HG03196 (cell line): ENCODE measurements around the gene PTPN4.

ENCODE experiments used
- ATAC-seq: cut with Tn5 transposase; IDR thresholded peaks from one replicate; pipeline ENCODE4 v1.9.1; 2021; ENCODE audit not compliant: unreplicated experiment

Gene PTPN4

DNA sequence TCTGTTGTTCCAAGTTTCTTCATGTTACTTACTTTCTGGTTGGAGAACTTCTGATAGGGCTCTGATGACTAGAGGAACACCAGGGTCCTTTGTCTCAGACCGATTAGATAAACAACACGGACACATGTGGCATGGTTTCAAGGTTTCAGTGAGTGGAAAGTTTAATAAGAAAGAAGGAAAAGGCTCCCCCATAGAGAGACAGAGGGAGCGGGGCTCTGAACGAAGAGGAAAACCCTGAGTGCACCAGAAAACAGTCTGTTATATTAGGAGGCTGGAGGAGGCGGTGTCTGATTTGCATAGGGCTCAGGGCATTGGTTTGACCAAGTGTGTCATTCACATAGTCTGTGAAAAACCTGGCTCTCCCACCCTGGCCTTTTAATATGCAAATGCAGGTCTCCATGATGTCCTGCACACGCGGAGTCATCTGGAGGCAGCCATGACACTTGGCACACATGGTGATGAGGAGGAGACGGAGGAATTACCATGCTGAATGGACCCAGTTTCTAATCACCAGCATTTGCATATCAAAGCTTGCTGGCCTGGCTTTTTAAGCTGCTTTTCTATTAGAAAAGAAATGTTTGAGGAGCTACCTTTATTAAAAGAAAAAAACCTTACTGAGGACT, 94.2 kb downstream of the PTPN4 start:
- no peak for ATAC-seq

DNA sequence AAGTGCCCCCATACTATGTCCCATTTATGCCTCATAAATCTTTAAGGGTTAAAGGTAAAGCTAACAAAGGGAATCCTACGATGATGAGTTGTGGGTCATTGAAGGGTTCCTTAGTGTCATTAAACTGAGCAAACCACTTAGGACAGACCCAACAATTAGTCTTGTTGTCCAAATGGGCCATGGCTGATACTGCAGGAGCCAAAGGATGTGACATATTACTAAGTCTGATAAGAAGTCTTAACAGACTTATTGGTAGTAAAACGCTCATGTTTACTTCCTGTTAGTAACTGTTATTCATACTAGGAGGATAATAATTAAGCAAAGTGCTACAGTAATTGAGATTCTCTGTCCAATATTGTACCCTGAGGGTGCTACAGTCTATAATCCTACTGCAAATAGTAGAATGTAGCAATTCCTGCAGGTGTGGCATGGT, 96.8 kb downstream of the PTPN4 start:
- no peak for ATAC-seq

DNA sequence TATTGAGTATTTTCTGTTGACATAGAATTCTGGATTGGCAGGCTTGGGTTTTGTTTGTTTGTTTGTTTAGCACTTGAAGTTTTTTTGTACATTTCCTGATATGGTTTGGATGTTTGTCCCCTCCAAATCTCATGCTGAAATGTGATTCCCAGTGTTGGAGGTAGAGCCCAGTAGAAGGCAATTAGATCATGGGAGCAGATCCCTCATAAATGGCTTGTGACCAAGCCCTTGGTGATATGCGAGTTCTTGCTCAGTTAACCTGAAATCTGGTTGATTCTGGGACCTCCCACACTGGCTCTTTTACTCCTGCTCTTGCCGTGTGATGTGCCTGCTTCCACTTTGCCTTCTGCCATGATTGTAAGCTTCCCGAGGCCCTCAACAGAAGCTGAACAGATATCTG, 98.0 kb downstream of the PTPN4 start:
- no peak for ATAC-seq

DNA sequence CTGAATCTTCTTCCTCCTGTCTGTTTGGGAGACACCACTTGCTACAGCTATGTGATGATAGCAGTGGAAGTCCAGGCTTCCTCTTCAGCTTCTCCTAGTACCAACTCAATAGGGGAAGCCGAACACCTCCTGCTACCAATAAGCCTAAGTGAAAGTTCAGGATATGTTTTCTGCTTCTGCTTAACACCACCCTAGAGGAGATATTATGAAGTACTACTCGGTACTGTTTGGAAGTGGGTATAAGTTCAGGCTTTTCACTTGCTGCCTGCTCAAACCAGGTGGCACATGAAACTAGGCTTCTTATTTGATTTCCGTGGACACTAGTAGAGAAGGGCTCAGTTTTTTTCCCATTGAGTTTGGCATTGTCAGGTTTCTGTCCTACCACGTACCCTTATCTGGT, 99.8 kb downstream of the PTPN4 start:
- no peak for ATAC-seq

DNA sequence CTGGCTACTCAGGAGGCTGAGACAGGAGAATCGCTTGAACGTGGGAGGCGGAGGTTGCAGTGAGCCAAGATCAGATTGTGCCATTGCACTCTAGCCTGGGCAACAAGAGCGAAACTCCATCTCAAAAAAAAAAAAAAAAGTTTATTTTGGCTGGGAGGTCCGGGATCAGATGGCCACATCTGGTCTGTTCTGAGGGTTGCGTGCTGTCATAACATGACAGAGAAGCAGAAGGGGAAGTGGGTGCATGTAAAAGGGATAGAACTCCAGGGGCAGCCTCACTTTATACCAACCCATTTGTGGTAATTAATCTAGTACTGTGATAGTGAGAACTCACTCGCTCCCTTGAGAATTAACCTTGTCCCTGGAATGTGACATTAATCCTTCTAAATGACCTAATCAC, 101.2 kb downstream of the PTPN4 start:
- ATAC-seq: no peak

DNA sequence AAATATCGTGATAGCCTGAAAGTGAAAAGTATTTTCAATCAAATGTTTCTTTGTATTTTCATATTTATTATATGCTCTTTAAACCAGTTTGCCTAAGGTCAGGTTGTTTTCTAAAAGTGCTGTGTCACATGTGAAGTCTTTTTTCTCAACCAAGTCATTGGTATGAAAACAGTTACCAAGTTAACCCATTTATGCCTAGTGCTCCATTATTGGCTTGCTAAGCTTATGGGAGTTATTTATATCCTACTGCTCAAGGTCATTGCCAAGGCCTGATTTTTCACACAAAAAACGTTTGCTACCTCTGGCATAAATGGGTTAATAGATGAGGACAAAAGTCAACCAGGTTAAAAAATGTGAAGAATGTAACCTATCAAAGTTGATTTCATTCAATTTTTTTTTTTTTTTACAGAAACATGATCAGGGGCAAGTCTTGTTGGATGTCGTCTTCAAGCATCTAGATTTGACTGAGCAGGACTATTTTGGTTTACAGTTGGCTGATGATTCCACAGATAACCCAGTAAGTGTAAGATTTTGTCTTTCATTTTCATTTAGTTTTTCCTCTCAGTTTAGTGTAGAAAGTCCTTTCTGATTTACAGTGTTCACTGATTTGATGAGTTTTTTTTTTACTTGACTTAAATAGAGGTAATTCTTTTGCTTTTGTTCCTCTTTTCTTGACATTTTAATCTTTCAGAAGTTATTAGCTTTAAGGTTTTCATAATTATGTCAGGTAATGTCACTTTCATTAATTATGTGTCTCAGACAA, 102.6 kb downstream of the PTPN4 start:
- ATAC-seq: peak; percentile 63

DNA sequence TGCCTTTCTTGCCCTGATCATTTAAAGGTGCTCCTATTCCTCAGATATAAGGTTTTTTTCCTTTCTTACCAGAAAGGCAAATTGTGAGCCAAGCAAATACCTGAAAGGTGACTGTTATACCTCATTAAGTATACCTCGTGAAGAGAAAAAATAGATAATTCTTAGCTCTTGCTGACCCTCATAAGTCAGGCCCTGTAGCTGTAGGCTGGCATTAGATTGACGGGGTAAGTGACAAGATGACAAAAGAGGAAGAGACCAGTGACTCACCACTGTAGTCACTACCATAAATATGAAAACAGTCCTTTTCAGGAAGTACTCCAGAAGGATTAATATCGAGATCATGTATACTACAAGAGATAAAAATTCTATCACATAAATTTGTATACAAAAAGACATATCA, 104.6 kb downstream of the PTPN4 start:
- no peak for ATAC-seq

DNA sequence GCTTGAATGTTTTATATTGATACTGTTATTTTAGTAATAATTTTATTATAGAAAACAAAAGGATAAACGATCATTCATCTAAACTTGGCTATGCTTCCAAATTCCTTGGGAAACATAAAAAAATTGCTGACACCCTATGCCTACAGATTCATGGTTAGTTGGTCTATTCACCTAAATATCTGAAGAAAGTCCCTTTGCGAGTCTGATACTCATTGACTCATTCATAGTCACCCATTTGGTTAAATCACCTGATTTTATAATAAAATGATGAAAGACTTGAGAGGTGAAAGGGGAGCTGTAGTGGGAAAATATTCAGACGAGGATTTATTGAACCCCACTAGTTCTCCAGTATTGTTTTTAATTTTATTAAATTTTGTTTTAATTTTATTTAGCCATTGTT, 112.0 kb downstream of the PTPN4 start:
- ATAC-seq: no peak

DNA sequence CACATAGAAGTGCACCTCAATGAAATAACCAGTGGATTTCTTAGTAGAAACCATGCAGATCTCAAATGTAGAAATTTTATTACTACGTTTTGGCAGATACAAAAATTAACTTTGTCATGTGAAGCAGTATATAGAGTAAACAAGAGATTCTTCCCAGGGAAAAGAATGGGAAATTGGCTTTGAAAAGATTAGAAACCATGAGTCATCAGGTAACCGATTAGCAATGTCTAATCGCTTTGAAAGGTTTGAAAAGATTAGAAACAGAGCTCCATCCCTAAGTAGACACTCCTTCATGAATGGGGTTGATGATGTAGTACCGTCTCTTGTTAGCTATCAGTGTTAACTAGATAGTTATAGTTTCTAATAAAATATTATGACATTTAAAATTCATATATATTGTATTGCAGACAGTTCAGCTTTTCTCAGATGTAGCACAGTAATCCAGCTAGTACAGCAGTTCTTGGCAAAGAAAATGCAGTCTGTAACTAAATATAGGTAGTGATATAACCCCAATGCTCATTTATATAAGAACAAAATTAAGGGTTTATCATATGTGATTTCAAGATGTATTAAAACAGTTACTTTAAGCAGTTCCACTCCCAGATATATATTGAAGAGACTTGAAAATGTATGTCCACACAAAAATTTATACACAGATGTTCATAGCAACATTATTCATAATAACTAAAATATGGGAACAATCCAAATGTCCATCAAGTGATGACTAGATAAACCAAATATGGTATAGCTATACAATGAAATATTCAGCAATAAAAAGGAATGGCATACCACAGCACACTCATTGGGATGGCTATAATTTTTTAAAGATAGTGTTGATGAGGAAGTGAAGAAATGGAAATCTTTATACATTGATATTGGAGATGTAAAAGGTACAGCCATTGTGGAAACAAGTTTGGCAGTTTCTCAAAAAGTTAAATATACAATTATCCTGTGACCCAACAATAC, 113.9 kb downstream of the PTPN4 start:
- no peak for ATAC-seq

DNA sequence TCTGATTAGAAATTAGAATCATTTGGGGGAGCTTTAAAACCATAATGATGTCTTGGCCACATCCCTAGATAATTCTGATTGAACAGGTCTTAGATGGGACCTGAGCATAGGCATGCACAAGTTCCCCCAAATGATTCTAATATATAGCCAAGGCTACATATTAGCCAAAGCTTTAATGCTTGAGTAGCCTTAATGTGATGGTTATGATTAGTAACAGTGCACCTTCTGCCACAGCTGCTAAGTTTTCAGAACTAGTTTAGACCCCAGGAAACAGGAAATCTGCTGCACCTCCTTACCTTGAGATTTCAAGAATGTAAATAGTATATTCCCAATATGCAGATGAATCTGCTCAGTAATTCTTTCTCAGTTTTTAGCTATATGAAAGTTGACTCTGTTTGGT, 119.8 kb downstream of the PTPN4 start:
- ATAC-seq: peak; percentile 71

DNA sequence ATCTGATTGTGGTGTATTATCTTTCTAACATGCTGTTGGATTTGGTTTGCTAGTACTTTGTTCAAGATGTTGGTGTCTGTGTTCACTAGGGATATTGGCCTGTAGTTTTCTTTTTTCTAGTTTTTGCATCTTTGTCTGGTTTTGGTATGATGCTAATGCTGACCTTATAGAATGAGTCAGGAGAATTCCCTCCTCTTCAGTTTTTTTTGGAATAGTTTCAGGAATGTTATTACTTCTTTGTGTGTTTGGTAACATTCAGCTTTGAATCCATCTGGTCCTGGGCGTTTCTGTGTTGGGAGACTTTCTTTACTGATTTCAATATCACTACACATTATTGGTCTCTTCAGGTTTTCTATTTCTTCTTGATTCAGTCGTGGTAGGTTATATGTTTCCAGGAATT, 129.0 kb downstream of the PTPN4 start:
- no peak for ATAC-seq

DNA sequence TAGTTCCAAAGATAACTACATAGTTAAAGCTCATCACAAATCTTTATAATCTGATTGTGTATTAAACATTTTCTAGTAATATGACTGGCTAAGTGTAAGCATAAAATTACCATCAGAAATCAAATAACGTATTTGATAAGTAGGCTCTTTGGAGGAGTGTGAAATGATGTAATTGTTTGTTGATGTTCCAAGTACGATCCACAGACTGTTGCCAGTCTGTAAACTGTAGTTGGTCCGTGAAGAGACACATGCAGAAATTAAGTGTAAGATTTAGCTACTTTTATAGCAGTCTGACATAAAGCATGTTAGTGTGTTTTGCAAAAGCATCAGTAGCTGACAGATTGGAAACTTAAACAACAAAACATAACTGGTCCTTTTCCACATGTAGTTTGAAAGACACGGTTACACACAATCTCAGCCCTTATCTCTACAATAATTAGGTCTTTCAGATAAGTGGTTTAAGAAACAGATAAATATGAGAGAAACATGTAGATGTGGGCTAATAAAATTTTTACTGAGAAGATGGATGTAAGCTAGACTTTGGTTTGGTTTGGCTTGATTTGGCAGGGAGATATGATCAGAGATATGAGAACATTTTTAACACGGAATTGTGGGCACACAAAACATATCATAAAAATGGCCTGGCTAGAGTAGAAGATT, 138.1 kb downstream of the PTPN4 start:
- no peak for ATAC-seq

DNA sequence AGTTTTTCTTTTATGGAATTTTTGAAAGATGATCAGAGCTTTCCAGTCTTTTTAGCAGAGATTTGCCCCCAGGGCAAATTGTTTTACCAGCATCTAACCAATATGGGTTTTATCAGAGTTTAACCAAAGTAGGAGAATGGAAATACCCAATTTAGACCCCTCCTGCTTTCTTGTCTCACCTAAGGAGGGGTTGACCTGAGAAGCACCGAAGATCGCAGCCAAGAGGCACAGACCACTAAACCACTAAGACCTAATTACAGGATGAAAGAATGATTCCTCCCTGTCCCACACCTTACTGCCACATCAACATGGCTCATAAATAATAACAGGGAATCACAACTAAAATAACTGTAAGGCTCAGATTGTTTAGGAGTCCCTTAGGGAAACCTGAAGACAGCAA, 141.3 kb downstream of the PTPN4 start:
- ATAC-seq: no peak

DNA sequence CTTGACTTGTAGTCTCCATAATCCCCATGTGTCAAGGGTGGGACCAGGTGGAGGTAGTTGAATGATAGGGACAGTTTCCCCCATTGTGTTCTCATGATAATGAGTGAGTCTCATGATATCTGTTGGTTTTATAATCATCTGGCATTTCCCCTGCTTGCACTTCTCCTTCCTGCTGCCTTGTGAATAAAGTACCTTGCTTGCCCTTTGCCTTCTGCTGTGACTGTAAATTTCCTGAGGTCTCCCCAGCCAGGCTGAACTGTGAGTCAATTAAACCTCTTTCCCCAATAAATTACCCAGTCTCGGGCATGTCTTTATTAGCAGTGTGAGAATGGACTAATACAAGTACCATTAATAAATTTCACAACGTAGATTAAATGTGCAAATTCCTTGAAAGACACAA, 150.8 kb downstream of the PTPN4 start:
- no peak for ATAC-seq

DNA sequence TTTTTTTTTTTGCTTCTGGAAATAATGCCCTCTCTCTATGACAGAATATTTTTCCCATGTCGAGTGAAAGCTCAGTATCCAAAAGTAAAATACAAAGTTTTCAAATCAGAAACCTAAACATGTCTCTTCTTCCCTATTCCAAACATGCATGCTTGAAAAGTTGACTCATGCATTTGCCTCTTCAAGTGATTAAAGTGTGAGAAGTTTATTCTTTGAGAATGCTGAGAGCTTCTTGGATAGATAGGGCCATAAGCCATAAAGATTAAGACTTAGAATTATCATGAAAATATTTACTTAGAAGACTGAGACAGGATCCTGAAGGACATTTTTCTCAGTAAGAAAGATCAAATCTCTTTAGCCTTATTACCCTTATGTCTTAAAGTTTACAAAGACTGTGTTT, 154.5 kb downstream of the PTPN4 start:
- ATAC-seq: no peak

DNA sequence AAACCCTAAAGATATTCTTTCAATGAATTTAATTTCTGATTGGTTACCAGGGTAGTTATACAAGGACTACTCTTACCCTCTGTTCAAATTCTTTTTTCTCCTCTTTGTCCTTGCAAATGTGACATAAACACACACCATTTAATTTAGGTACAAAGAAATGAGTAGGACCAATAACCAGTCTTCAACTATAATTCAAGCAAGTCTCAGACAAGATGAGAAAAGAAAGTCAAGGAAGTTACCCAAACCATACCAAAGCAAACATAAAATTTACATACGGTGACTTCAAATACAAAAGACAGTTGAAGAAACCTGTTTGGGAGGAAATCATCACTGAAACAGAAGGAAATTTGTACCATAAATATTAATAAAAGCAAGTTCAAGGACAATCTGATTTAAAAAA, 162.1 kb downstream of the PTPN4 start:
- no peak for ATAC-seq

DNA sequence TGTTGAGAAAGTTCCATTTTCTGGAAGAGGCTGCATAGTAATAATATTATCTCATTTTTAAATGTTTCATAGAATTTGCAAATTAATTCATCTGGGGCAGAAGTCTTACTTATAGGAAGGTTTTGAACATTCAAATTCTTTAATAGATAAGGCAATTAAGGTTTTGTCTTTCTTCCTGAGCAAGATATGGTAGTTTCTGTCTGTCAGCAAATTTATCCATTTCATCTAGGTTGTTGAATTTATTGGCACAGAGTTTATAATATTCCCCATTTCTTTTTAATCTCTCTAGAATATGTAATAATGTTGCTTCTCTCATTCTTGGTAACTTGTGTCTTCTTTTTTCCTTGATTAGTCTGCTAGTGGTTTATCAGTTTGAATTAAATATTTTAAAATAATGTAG, 163.0 kb downstream of the PTPN4 start:
- ATAC-seq: no peak

DNA sequence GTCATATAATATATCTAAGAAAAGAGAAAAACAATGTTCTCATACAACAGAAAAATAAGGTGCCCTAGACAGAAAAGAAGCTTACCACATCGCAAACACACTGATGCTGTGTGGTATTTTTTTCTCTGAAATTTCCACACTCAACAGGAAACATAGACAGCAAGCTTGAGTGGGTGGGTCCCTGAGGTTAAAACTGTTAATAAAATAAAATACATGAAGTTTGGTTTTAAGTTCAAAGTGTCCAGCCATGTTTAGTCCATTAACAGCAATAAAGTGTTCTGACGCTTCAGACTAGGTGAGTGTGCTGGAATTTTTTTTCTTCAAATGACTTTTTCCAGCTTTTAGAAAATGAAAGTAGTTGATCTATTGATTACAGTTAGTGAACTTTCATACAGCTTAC, 169.8 kb downstream of the PTPN4 start:
- no peak for ATAC-seq

DNA sequence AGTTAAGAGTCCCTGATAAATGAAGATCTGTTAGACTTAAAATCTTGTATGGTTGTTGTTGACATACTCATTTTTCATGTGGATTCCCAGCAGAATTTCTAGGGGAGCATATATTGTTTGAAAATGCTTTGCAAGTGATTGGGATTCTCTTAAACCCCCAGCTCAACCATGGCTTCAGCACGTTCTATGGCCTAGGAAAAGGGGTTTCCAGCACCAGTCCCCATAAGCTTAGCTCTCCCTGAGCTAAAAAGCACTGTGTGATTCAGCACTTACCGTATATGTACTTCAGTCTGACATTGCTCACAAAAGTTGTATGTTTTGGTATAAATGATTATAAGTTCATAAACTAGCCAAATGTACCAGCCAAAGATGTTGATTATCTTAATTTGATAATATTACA, 173.1 kb downstream of the PTPN4 start:
- no peak for ATAC-seq

DNA sequence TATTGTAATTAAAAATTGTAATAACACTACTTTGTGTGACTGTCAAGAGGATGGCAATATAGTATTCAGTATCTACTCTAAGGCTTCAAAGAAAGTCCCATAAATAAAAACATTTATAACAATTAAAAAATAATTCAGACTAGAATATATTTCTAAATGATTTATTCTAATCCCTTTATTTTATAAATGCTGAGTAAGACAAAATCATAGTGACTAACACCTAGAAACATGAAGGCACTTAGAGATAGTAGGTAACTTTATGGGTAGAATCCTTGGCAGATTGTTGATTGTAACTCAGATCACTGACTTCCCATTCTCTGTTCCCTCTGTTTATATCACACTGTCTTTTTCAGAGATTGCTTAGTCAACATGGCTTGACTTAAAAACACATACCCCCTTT, 174.6 kb downstream of the PTPN4 start:
- no peak for ATAC-seq

DNA sequence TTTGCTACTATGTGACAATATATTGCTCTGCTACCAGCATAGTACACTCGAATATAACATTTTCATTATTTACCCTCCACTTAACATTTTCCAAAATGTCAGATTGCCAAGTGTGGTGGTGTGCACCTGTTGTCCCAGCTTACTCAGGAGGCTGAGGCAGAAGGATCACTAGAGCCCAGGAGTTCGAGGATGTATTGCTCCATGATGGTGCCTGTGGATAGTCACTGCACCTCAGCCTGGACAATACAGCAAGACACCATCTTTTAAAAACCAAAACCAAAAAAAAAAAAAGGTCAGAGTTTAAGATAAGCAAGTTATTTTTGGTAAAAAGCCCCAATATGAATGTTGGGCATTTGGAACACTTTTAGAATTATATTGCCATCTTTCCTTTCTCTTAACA, 178.0 kb downstream of the PTPN4 start:
- ATAC-seq: no peak
